ENCODE data around the gene OR6C3.
"Not testable (repeated sequence)": the region's sequence is repeated elsewhere in the genome, so short reads cannot be mapped to it uniquely, and the experiment has no call there.

Gene OR6C3

GRCh38 chr12:55330446-55330845 is at the start of gene OR6C3:
Gene OR6C3 (plus strand): TSS chr12:55330746. CDS start chr12:55331701, 955 bp downstream.
- H3K27ac ChIP-seq, result no peak within 1 kb of the TSS
- no peak for DNase-seq (ENCODE audit: low spot score)
- no peak for TF ChIP-seq CTCF (IDR thresholded peaks at IDR 0.05)
- H3K4me3 ChIP-seq, result no peak within 1 kb of the TSS

DNA sequence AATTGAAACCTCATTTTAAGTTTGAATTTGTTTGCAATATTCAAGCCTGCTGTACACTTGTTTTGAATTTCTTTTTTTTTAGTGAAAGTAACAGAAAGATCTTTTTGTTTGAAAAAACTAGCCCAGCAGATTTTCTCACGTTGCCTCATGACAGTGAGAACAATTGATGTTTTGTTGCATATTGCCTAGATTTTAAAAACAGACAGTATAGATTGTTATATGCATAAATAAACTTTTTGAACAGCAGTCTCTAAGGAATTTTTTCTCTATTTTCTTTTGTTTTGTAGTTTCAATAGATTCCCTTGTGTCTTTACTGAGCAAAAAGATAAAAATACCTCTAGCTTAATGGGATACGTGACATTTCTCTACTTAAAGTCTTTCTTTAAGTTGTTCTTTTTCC is 49.6 kb upstream of the OR6C3 start:
- TF ChIP-seq CTCF (IDR thresholded peaks at IDR 0.05), result no peak
- H3K27ac ChIP-seq, result no peak overlapping the region
- DNase-seq (ENCODE audit: low spot score), result no peak
- H3K4me3 ChIP-seq, result no peak overlapping the region

GRCh38 chr12:55289999-55290398 is 40.5 kb upstream of the OR6C3 start:
- Histone ChIP-seq H3K27ac (no peak overlapping the region), H3K4me3 (no peak overlapping the region)
- no peak for TF ChIP-seq CTCF (IDR thresholded peaks at IDR 0.05)
- DNase-seq (ENCODE audit: low spot score), result no peak

DNA sequence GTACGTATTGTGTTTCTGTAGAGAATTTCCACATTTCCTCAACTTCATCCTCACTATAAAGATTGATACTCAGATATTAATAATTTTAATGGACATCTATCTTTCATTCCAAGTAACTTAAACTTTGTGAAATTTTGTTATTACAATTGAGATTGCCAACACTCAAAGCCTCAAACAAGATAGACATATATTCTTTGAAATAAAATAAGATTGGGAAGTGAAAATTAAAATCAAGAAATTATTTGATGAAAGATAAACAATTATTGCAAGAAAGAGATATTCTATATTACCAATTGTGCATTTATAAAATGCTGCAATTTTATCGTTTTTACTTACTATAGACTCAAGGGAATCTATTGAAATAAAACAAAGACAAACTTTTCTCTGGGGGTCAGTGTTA is 34.1 kb upstream of the OR6C3 start, which contains the start of gene OR6C6:
Gene OR6C6 (minus strand): TSS at position 101 of the 400 bp plus-strand sequence. CDS start 1,337 bp downstream, outside the sequence.
- DNase-seq (ENCODE audit: low spot score), result no peak
- H3K4me3 ChIP-seq, result no peak within 1 kb of the TSS
- no peak for TF ChIP-seq CTCF (IDR thresholded peaks at IDR 0.05)
- H3K27ac ChIP-seq, result no peak within 1 kb of the TSS

DNA sequence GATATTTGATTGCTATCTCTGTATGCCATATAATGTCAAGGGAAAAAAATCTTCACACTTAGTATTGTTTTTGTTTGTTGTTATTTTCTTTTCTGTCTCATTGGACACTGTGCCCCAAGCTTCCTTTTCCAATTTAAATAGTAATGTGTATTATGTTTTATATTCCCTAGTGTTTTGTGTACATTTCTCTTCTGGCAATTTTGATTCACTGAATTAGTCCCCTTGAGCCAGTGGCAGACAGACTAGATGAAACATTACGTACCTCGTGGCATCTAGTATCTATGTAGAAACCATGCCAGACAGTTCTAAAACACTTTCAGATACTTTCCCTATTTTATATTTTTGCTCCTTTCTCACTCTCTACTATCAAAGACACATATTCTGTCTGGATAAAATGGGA is 16.5 kb upstream of the OR6C3 start, which contains the start of gene OR6C1:
Gene OR6C1 (plus strand): TSS at position 301 of the 400 bp plus-strand sequence. CDS start 6,257 bp downstream, outside the sequence.
- H3K4me3 ChIP-seq, result no peak within 1 kb of the TSS
- TF ChIP-seq CTCF (IDR thresholded peaks at IDR 0.05), result no peak
- no peak for DNase-seq (ENCODE audit: low spot score)

DNA sequence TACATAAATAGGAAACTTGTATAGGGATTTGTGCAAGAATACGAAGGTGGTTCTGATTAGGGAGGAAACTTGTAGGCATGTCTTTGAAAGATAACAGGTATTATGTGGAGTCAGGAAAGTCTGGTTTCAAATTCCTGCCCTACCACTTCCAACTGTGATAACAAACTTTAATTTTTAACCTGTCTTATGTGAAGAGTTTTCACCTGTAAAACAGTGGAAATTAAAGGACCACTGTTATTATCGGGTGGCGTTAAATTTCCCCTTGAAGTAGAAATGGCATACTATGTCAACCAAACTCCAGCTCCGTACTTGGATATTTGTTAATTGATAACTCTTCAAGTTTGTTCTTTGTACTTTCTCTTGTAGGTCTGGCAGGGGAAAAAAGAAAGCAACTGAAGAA is 10.3 kb upstream of the OR6C3 start:
- no peak overlapping the region for H3K4me3 ChIP-seq
- TF ChIP-seq CTCF (IDR thresholded peaks at IDR 0.05), result no peak
- no peak for DNase-seq (ENCODE audit: low spot score)
- no peak overlapping the region for H3K27ac ChIP-seq

More for the DNA sequence above, 16.5 kb upstream of the OR6C3 start, which contains the start of gene OR6C1:
- no peak within 1 kb of the TSS for H3K27ac ChIP-seq

- not testable (repeated sequence) for H3K27ac ChIP-seq; DNase-seq (ENCODE audit: low spot score); H3K4me3 ChIP-seq
Measured at GRCh38 chr12:55325801-55326200, 4.7 kb upstream of the OR6C3 start.

All from coronary artery (tissue), 2 donors.